ENCODE measurements around the gene HSCB. TPM values are rescaled to one million over a fixed set of nuclear protein-coding genes. Genes with fewer than 3 reads are reported as not detected.

Gene HSCB
- total RNA-seq, 1 experiment from 2014 or later = 21.2 TPM

DNA sequence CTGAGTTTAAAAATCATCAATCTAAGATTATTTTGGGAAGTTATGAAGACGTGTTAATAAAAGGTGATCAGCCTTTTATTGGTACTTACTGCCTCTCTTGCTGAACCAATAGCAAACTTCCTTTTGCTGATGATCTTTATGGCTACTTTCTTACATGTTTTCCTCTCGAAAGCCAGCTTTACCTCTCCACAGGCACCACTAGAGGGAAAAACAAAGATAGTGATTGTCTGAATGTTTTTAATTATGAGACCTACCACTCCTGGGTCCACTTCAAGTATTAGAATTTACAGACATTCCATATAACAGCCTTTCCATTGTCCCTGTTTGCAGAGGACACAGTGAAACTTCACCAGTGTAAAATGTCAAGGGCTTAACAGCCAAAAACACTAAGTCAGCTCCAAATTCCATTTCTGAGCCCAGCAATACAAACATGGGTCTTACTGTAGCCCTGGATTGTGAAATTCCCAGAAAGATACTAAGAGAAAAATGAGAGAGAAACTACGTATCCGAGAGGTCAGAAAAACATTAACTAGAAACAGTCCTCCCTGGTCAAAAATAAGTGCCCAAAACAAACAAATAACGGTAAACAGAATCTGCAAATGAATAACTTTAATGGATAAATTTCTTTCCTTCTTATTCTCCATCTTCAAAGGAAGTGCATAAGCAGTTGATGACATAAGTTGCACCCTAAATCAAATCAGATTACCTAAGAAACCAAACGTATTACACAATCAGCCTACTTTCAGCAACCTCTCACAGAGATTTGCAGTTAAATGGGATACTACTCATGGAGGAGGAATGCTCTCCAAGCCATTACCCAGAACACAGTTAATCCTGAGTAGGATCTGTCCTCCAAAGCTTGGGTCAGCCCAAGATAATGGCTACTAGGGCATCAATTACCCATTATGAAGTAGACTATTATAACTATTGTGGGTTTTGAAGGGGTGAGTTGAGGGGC is 29.7 kb upstream of the HSCB start:
- no peaks in the 10 kb centered on the region for H3K27me3 Mint-ChIP-seq (ENCODE audit: low read depth)
- H3K9me3 Mint-ChIP-seq = no peaks in the 10 kb centered on the region
- no peak overlapping the region for H4K91ac ChIP-seq (ENCODE audit: insufficient read length, low read depth, low read length)
- no peaks in the 10 kb centered on the region for H4K20me1 ChIP-seq (ENCODE audit: control insufficient read depth, insufficient read depth, insufficient read length)
- no peak overlapping the region for H3K4me2 ChIP-seq (ENCODE audit: insufficient read depth, insufficient read length, low read length)
- no peaks in the 10 kb centered on the region for H3K9me3 ChIP-seq (ENCODE audit: control insufficient read depth, low read depth, low read length)
- no peak overlapping the region for H3K9ac ChIP-seq (ENCODE audit: extremely low read depth, insufficient read length, low read length)
- no peaks in the 10 kb centered on the region for H3K79me1 ChIP-seq (ENCODE audit: insufficient read depth, low read depth, low read length, poor library complexity, severe bottlenecking)
- H4K8ac ChIP-seq (replicated peaks; ENCODE audit: insufficient read length, low read depth, low read length) = no peak overlapping the region
- no peak overlapping the region for H2AFZ ChIP-seq (ENCODE audit: low read length)
- H4K5ac ChIP-seq (ENCODE audit: insufficient read length, low read depth, low read length) = no peak overlapping the region
- no peak overlapping the region for H3K56ac ChIP-seq (ENCODE audit: insufficient read length, low read depth, low read length)
- no peaks in the 10 kb centered on the region for H3K27me3 ChIP-seq (ENCODE audit: insufficient read depth, low read length)
- peak overlapping the region in 1 of 3 experiments; percentile 88; a peak in 2 of 7 replicates for H3K27ac Mint-ChIP-seq
- TF ChIP-seq, protein P1, sequence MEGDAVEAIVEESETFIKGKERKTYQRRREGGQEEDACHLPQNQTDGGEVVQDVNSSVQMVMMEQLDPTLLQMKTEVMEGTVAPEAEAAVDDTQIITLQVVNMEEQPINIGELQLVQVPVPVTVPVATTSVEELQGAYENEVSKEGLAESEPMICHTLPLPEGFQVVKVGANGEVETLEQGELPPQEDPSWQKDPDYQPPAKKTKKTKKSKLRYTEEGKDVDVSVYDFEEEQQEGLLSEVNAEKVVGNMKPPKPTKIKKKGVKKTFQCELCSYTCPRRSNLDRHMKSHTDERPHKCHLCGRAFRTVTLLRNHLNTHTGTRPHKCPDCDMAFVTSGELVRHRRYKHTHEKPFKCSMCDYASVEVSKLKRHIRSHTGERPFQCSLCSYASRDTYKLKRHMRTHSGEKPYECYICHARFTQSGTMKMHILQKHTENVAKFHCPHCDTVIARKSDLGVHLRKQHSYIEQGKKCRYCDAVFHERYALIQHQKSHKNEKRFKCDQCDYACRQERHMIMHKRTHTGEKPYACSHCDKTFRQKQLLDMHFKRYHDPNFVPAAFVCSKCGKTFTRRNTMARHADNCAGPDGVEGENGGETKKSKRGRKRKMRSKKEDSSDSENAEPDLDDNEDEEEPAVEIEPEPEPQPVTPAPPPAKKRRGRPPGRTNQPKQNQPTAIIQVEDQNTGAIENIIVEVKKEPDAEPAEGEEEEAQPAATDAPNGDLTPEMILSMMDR (conservative IDR thresholded peaks at IDR 0.05) = no peak; the same call in 2 of the 3 replicates
- H2AK5ac ChIP-seq (ENCODE audit: insufficient read length, low read length) = no peak overlapping the region
- H3K18ac ChIP-seq (ENCODE audit: insufficient read length, low read depth, low read length) = no peak overlapping the region
- no peak overlapping the region for H3T11ph ChIP-seq (ENCODE audit: low read length)
- H3K4me1 Mint-ChIP-seq = peaks cover 0 to 2% of the 10 kb centered on the region in 2 experiments; a peak in 2 of 4 replicates
- no CpG with 5 or more reads among the region's 6 CpGs for whole genome bisulfite sequencing (ENCODE audit: extremely low coverage, insufficient read length, low lambda C conversion rate)
- H2BK15ac ChIP-seq (ENCODE audit: low read depth, low read length) = no peak overlapping the region
- no peak overlapping the region for H2BK20ac ChIP-seq (ENCODE audit: low read depth, low read length, poor library complexity, severe bottlenecking)
- H3K27ac ChIP-seq (ENCODE audit: insufficient read length, low read depth, low read length) = no peak overlapping the region
- no peaks in the 10 kb centered on the region for H3K79me2 ChIP-seq (ENCODE audit: insufficient read depth, low read length)
- H3K4me1 ChIP-seq (ENCODE audit: insufficient read depth, low read length) = no peaks in the 10 kb centered on the region
- no peak for DNase-seq
- no peak overlapping the region for H3K14ac ChIP-seq (ENCODE audit: insufficient read depth, low read length)
- no peak overlapping the region for H2BK5ac ChIP-seq (ENCODE audit: insufficient read length, low read length)
- H3K36me3 Mint-ChIP-seq (ENCODE audit: insufficient read depth in 1 of 3, low read depth in 3 of 3) = peaks cover 41 to 77% (median 65%) of the 10 kb centered on the region in 3 experiments
- no peaks in the 10 kb centered on the region for H3K23me2 ChIP-seq (ENCODE audit: insufficient read length, low read depth, low read length, poor library complexity, severe bottlenecking)
- no peak overlapping the region for H3K4me3 Mint-ChIP-seq
- H3K4ac ChIP-seq (ENCODE audit: low read depth, low read length) = no peak overlapping the region
- no peak overlapping the region for H2BK120ac ChIP-seq (ENCODE audit: low read depth, low read length, poor library complexity, severe bottlenecking)
- H3K23ac ChIP-seq (ENCODE audit: insufficient read length, low read depth, low read length) = no peak overlapping the region
- no peak overlapping the region for H2BK12ac ChIP-seq (ENCODE audit: insufficient read length, low read depth, low read length)
